ENCODE results near the gene THBS4.
A peak's percentile ranks its signal among the peaks of the same experiment; 100 is the strongest.
"Not testable (repeated sequence)": the region's sequence is repeated elsewhere in the genome, so short reads cannot be mapped to it uniquely, and the experiment has no call there.

The THBS4 gene

GRCh38 chr5:80077051-80077714 lies 42.0 kb downstream of the THBS4 start:
- no peak for DNase-seq

GRCh38 chr5:80078921-80079320 lies 43.8 kb downstream of the THBS4 start:
- DNase-seq: no peak

- no peak for DNase-seq
Measured at GRCh38 chr5:80082281-80082680, 47.1 kb downstream of the THBS4 start.

GRCh38 chr5:80082731-80083100 lies 47.6 kb downstream of the THBS4 start:
- peak; percentile 83 for DNase-seq

GRCh38 chr5:80083101-80083890 lies 48.1 kb downstream of the THBS4 start:
- peak; percentile 85 for DNase-seq

- no peak for DNase-seq
Measured at GRCh38 chr5:80090884-80091166, 55.7 kb downstream of the THBS4 start.

- not testable (repeated sequence) for DNase-seq
Measured at GRCh38 chr5:80091792-80092192, 56.6 kb downstream of the THBS4 start.

- DNase-seq: no peak
Measured at GRCh38 chr5:80092486-80093107, 57.4 kb downstream of the THBS4 start.

GRCh38 chr5:80093796-80094195 lies 58.6 kb downstream of the THBS4 start:
- DNase-seq: no peak

GRCh38 chr5:80094236-80094738 lies 59.1 kb downstream of the THBS4 start:
- no peak for DNase-seq

GRCh38 chr5:80097451-80097850 lies 62.3 kb downstream of the THBS4 start:
- no peak for DNase-seq

GRCh38 chr5:80101993-80102392 lies 66.8 kb downstream of the THBS4 start:
- no peak for DNase-seq

GRCh38 chr5:80103371-80103770 lies 68.2 kb downstream of the THBS4 start:
- no peak for DNase-seq

- no peak for DNase-seq
Measured at GRCh38 chr5:80105698-80106439, 70.7 kb downstream of the THBS4 start.

GRCh38 chr5:80106916-80107315 lies 71.8 kb downstream of the THBS4 start:
- DNase-seq: no peak

- DNase-seq: no peak
Measured at GRCh38 chr5:80109646-80110478, 74.7 kb downstream of the THBS4 start.

GRCh38 chr5:80111376-80111990 lies 76.3 kb downstream of the THBS4 start:
- not testable (repeated sequence) for DNase-seq

- DNase-seq: no peak
Measured at GRCh38 chr5:80114860-80115259, 79.7 kb downstream of the THBS4 start.

GRCh38 chr5:80116000-80116399 lies 80.9 kb downstream of the THBS4 start:
- DNase-seq: no peak

GRCh38 chr5:80116465-80116864 lies 81.3 kb downstream of the THBS4 start:
- no peak for DNase-seq

- no peak for DNase-seq
Measured at GRCh38 chr5:80117446-80117845, 82.3 kb downstream of the THBS4 start.

GRCh38 chr5:80119372-80119771 lies 84.2 kb downstream of the THBS4 start:
- DNase-seq: no peak

Data from amniotic stem cell (primary cell).